OCI-M1 (cell line): ENCODE results near the gene MMP23B.

Source experiments
- DNase-seq: peaks from one replicate; lab custom pipeline; 2025; lab: John Stamatoyannopoulos, UW

Gene MMP23B

DNA sequence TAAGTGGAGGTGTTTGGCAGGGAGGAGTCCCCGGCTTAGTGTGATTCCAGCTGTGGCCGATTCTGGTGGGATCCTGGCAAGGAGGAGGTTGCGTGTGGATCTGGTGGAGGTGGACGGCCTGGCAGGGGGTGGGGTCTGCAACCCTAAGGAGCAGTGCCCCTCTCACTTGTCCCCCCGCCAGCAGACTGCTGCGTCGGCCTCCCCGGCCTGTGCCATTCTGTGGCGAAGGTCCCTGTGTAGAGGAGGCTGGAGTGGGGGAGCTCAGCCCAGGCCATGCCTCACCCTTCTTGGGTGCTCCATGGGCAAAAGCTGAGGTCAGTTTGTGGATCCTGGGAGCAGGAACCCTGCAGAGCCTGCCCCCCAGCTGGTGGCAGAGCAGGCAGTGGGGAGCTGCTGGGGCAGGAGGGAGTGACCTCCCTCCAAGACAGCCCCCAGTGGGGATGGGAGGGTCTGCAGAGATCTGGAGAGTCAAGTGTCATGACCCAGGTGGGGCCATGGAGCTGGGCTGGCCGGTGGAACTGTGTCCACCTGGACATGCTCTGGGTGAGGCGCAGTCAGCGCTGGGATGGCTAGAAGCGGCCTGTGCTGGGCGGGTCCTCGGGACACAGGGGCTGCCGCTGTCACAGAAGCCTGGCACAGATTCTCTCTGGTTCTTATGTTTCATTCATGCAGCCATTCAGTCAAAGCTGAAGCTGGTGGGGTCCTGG is 11.4 kb upstream of the MMP23B start:
- no peak for DNase-seq

DNA sequence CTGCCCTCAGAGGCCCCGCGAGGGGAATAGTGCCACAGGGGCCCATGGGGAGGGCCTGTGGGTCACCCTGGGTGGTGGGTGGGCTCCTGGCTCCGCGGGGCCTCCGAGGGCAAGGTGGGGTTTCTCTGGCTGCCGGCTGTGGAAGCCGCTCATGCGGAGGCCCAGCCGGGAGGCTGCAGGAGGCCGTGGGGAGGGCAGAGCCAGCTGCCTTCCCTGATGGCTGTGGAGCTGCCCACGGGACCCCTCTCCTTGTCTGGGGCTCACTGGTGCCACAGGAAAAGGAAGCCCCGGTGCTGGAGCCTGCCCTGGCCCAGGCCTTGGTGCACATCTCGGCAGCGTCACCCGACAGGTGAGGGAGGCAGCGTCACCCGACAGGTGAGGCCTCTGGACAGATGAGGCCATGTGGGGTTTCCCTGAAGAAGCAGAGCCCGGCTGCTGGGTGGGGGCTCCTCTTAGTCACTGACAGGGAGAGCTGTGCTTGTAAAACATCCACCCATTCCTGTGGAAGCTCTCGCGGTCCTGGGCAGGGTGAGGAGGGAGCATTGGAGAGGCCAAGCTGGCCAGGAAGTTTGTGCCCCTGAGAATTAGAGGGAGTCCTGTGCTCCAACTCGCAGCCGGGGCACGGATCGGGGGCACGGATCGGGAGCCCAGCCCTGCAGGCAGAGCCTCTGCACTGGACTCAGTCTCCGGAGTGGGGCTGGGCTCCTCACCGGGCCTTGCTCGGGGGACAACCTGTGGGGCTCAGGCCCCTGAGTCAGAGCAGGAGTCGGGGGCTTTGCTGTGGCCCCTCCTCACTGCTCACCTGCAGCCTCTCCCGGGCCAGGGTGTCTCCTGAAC is 10.6 kb upstream of the MMP23B start:
- DNase-seq = no peak

DNA sequence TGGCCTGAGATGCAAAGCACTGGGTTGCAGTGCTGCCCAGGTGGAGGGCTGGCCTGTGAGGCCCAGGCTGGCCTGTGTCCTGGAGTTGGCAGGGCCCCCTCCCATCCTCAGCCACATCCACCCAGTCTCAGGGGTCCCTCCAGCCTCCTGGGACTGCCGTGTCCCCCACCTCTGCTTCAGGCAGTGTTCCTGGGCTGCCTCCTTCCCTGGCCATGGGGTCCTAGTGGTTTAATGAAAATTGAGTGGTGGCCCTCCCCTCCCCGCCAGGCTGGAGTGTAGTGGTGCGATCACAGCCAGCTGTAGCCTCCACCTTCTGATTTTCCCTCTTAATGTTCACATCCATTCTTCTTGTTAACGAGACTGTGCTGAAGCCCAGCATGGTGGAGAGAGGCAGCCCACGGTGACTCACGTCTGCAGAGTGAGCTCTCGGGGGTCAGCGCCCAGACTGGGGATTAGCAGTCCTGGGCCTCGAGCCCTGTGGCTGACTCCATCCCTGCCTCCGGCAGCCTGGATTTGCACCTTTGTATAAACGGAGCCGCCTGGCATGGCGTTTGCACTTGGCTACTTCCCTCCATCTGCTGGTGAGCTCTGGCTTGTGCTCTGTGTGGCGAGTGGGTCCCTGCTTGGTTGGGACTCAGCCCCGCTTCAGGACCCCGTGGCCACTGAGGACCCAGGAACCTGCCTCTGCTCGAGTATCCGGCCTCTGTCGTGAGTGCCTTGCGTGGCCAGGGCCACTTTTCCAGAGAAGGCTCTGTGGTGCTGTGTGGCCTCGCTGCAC is 9.8 kb upstream of the MMP23B start:
- DNase-seq = no peak

DNA sequence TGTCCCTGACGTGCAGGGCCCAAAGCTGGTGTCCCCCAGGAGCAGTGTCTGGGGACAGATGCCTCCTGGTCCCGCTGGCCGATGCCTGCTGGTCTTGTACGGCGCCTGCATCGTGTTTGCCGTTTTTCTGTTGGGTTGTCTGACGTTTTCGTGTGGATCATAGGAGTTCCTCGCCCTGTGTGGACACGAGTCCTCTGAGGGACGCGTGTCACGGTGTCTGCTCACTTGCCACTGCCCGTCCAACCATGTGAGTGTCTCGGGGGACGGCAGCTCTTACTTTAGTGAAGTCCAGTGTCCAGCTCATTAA is 9.2 kb upstream of the MMP23B start:
- DNase-seq = no peak

- no peak for DNase-seq
Measured at GRCh38 chr1:1623181-1623630, 8.8 kb upstream of the MMP23B start.

- DNase-seq = no peak
Measured at GRCh38 chr1:1623631-1624442, 8.1 kb upstream of the MMP23B start.

DNA sequence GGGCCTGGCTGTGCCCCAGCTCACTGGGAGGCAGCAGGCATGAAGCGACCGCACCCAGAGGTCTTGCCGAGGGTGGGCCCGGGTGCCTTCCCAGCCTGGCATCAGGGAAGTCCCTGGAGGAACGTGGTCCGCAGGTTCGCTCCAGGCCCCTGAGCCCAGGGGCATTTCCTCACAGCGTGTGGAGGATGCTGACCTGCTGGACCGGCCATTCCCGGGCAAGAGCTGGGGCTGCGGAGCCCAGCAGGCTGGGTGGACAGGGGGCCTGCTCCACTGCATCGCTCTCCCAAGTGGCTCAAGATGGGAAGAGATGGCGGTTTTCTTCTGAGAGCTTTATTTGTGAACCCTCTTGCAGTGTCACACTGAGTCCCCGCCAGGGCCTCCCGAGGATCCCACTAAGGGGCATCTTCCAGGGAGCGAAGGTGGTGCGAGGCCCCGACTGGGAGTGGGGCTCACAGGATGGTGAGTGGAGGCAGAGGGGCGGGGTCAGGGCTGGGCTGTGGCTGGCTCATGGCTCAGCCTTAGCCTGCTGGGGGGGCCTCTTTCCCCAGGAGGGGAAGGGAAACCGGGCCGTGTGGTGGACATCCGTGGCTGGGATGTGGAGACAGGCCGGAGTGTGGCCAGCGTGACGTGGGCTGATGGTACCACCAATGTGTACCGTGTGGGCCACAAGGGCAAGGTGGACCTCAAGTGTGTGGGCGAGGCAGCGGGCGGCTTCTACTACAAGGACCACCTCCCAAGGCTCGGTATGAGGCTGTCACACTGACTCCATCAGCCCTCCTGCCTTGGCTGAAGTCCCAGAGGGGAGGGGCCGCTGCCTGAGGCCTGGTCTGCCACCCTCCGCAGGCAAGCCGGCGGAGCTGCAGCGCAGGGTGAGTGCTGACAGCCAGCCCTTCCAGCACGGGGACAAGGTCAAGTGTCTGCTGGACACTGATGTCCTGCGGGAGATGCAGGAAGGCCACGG is 7.2 kb upstream of the MMP23B start:
- DNase-seq = no peak

GRCh38 chr1:1625404-1625775 is 6.6 kb upstream of the MMP23B start:
- no peak for DNase-seq

GRCh38 chr1:1625824-1626206 is 6.2 kb upstream of the MMP23B start:
- DNase-seq = no peak

DNA sequence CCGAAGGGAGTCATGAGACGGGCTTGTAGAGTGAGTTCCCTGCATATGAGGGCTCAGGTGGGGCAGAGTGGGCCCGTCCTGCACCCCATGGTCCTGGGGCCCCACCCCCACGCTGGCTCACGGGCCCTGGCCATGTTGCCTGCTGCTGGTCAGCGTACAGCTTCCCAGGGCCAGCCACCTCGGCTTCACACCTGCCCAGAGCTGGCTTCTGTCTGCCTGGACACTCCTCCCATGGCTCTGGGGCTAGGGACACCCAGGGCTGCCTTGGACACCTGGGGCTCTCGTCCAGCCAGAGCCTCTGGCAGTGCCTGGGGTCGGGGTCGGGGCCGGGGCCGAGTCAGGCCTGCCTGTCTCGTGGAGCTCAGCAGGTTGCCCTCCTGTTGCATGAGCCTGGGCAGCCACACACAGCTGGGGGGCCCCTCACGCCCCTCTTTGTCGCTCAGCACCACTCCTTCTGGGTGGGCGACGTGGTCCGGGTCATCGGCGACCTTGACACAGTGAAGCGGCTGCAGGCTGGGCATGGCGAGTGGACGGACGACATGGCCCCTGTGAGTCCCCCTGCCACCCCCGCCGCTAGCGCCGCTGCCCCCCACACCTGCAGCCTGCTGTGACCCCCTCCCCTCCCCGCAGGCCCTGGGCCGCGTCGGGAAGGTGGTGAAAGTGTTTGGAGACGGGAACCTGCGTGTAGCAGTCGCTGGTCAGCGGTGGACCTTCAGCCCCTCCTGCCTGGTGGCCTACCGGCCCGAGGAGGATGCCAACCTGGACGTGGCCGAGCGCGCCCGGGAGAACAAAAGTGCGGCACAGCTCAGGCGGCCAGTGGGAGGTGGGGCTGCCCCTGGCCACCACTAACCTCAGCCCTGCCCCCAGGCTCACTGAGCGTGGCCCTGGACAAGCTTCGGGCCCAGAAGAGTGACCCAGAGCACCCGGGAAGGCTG is 5.5 kb upstream of the MMP23B start:
- DNase-seq = no peak

- DNase-seq = no peak
Measured at GRCh38 chr1:1627261-1627828, 4.6 kb upstream of the MMP23B start.

- DNase-seq = no peak
Measured at GRCh38 chr1:1627829-1628753, 3.9 kb upstream of the MMP23B start.

DNA sequence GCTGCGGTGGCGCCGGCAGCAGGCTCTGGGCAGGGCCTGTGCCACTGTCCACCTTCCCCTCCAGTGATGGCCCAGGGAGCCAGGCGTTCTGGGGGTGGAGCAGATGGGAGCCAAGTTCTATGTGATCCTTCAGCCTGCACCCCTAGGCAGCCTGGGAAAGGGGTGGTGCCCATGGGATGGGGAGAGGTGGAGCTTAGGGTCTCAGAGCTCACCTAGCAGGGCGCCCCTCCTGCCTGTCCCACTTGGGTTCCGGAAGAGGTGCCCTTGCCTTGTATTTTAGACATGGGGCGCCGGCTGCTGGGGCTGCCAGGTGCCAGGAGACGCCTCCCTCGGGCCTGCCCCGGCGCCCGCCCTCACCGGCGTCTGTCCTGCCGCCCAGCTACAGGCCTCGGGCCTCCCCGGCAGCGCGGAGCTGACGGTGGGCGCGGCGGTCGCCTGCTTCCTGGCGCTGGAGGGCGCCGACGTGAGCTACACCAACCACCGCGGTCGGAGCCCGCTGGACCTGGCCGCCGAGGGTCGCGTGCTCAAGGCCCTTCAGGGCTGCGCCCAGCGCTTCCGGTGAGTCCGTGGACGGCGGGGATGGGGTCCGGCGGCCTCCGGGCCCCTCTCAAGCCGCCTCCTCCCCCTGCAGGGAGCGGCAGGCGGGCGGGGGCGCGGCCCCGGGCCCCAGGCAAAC is 3.1 kb upstream of the MMP23B start:
- no peak for DNase-seq

DNA sequence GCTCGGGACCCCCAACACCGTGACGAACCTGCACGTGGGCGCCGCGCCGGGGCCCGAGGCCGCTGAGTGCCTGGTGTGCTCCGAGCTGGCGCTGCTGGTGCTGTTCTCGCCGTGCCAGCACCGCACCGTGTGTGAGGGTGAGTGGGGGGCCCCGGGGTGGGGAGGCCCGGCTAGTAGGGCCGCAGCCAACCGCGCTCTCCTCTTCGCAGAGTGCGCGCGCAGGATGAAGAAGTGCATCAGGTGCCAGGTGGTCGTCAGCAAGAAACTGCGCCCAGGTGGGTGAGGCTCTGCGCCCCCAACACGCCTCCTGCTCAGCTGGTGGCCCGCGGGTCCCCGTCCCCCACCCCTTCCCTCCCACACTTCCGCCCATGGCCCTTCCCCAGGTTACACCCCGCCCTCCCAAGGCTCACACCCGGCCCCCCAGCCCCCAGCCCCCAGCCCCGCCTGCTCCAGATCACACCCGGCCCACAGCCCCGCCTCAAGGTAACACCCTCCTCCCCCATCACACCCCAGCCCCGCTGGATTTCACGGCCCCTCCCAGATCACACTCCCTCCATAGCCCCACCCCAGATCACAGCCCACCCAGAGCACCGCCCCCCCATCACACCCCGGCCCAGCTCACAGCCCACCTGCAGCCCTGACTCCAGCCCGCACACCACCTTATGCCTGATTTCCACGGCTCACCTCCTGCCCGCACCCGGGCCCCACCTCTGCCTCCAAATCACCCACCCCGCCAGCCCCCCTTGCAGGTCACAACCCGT is 2.4 kb upstream of the MMP23B start:
- DNase-seq = no peak

DNA sequence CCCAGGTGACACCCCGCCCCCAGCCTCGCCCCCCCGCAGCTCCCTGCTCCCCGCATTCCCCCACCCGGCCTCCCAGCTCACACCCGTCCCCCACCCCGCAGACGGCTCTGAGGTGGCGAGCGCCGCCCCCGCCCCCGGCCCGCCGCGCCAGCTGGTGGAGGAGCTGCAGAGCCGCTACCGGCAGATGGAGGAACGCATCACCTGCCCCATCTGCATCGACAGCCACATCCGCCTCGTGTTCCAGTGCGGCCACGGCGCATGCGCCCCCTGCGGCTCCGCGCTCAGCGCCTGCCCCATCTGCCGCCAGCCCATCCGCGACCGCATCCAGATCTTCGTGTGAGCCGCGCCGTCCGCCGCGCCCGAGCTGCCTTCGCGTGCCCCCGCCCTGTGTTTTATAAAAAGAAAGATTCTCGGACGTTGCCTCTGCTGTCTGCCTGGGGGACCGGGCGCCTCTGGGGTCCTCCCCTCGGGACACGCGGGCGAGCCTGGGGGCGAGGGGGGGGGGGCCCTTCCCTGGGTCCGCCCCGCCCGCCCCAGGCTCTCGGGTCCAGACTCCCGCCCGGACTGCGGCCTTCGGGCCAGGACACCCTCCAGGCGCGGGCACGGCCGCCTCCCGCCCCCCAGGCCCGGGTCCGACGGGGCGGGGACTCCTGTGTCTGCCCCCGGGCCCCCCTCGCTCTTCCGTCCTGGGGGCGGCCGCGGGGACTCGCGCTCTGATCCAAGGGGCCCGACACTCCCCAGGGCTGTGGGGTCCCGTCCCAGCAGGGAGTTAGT is 1.6 kb upstream of the MMP23B start:
- DNase-seq = no peak
